Measurements from ENCODE around the gene ZNF586.

Gene ZNF586

DNA sequence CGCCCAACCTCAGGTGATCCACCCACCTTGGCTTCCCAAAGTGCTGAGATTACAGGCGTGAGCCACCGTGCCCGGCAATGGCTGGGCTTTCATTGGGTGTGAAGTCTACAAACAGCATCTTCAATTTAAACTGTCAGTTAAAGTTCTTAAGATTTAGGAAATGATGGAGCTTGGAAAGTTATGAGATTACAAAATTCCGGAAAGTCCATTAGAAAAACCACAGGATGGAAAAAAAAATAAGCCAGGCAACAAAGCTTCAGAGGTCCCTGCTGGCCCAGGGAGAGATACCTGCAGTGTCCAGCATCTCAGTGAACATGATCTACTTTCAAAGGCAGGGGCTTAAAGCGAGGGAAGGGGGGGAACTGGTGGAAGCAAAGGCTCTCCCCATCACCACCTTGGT lies 56.0 kb downstream of the ZNF586 start:
- no peak for DNase-seq

DNA sequence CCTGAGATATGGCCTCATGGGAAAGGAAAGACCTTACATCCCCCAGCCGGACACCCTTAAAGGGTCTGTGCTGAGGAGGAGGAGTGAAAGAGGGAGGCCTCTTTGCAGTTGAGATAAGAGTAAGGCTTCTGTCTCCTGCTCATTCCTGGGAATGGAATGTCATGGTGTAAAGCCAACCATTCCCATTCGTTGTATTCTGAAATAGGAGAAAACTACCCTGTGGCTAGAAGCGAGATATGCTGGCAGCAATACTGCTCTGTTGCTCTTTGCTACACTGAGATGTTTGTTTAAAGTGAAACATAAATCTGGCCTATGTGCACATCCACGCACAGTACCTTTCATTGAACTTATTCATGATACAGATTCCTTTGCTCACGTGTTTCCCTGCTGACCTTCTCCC lies 59.8 kb downstream of the ZNF586 start:
- DNase-seq: no peak

DNA sequence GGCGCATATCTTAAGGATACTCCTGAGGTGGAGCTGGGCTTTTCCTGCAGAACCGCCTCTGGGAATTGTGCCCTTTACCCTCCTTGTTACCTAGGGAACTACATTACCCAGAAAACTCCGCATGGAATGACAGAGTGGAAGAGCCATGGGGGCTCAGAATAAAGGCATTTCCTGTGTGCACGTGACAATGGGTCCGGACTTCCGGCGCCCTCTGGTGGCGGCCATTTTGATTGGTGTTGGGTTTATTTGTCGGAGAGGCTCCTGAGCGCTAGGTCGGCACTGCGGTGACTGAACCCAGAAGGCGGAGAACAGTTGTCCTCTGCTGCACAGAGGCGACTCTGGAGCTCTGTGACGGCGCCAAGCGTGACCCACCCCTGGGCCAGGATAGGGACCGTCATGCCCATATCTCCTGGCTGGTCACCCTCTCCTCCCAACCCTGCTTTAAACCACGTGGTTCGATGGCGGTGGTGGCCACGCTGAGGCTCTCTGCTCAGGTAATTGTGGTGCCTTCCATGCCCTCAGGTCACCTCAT lies 60.7 kb downstream of the ZNF586 start, which contains the start of gene ZNF587B:
Gene ZNF587B, plus strand, starts transcription at position 229 of the 532 bp plus-strand sequence. Its CDS starts 230 bp downstream, at position 459.
- DNase-seq: peak; percentile 73

Measured in fibroblast of skin of right biceps (primary cell).